ENCODE data around the gene PTH1R.

DNA sequence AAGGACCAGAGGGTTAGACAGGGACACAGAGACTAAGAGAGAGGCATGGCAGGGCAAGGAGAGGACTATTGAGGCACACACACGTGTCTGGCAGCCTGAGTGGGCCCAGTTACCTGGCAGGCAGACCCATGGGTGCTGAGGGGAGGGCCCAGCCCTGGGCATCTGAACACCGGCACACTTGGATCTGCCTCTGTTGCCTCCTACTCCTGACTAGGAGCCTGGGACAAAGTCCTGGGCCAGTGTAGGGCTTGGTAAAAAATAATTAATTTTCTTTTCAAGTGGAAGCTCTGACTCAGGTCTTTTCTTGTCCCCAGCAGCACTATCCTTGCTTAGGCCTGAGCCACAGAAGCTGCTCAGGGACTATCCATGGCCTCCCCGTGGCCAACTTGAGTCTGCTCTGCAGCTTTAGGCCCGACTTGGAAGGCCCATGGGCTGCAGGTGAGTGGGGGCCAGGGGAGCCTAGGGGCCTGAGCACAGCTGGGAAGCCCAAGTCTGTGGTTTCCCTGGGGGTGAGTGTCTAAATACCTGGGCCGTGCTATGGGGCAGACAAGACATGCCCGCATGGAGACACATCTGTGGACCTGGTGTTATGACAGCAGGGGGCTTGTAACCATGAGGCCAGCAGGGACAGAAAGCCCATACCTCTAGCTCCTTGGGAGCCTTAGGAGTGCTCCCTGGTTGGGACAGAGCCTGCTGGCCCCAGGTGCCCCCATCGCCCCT, at the start of gene PTH1R:
- TF ChIP-seq, protein P1, sequence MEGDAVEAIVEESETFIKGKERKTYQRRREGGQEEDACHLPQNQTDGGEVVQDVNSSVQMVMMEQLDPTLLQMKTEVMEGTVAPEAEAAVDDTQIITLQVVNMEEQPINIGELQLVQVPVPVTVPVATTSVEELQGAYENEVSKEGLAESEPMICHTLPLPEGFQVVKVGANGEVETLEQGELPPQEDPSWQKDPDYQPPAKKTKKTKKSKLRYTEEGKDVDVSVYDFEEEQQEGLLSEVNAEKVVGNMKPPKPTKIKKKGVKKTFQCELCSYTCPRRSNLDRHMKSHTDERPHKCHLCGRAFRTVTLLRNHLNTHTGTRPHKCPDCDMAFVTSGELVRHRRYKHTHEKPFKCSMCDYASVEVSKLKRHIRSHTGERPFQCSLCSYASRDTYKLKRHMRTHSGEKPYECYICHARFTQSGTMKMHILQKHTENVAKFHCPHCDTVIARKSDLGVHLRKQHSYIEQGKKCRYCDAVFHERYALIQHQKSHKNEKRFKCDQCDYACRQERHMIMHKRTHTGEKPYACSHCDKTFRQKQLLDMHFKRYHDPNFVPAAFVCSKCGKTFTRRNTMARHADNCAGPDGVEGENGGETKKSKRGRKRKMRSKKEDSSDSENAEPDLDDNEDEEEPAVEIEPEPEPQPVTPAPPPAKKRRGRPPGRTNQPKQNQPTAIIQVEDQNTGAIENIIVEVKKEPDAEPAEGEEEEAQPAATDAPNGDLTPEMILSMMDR (IDR thresholded peaks at IDR 0.05), result no peak
- no peak for TF ChIP-seq POLR2A (IDR thresholded peaks at IDR 0.05)
